Measurements from ENCODE around the gene TH.

TH gene

DNA sequence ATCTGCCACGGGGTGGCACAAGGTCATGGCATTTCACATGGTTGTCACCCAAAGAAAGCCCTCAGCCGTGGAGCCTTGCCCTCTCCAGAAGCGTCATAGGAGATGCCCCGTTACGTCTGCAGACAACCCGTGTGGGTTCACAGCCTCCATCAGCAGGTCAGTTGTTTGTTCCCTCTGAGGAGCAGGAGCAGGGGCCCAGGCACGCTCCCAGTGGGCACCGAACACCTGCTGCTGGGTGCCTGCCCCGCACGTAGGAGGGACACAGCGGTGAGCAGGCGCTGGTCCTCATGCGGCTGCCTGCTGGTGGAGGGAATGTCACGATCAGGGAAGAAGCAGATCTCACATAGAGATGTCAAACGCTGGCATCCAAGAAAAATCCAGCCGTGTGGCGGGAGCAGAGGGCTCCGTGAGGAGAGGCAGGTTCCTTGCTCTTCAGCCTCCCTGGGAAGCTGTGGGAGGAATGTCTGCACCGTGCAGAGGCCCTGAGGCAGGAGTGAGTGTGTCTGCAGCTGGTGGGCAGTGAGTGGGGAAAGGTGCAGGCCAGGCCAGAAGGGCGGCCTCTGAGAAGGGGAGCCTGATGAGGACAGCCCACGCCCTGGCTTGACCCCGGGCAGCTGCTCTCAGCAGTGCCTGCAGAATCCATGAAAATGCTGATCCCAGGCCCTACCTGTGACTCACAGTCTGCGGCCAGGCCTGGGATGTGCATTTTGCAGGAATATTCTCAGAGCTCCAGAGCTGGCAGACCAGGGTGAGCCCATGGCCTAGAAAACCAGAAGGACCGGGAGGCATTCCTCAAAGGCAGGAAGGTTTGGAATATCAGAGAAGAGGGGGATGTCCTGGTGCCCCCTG, 36.4 kb upstream of the TH start:
- no peak for DNase-seq

DNA sequence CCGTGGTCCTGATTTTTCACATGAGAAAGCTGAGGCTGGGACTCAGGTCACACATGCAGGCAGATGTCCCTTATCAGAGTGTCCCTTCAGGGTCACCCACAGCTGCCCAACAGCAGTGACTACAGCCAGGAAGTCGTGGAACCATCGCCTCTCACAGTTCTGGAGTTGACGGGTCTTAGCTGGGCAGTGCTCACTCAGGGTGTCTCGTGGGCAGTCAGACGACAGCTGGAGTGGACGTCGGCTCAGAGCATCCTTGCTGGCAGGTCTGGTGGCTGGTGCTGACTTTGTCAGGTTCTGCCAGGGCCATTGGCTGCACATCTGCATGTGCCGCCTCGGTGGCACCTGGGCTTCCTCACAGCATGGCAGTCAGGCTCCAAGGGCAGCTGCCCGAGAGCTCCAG, 35.6 kb upstream of the TH start:
- DNase-seq: no peak

DNA sequence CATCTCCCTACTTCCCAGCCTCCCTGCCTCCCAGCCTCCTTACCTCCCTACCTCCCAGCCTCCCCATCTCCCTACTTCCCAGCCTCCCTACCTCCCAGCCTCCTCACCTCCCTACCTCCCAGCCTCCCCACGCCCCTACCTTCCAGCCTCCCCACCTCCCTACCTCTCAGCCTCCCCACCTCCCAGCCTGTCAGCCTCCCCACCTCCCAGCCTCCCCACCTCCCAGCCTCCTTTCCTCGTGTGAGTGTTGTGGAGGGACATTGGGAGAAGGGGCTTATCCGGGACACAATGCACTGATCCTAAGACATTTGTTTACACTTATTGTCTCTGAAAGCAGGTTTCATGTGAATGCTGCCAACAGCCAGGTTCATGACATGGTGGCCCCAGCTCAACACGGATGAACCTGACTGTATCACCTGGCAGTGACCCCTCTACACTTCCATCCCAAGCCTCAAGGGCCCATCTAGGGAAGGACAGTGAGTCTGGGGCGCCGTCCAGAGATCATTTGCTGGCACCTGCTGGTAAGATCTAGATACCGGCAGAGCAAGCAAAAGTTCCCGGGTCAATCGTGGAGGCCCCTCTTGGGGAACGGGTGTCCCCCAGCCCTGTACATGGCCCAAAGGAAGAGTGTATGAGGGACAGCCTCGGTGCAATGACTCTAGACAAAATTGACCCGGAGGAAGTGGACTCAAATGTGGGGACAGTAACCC, 34.5 kb upstream of the TH start:
- DNase-seq: no peak

DNA sequence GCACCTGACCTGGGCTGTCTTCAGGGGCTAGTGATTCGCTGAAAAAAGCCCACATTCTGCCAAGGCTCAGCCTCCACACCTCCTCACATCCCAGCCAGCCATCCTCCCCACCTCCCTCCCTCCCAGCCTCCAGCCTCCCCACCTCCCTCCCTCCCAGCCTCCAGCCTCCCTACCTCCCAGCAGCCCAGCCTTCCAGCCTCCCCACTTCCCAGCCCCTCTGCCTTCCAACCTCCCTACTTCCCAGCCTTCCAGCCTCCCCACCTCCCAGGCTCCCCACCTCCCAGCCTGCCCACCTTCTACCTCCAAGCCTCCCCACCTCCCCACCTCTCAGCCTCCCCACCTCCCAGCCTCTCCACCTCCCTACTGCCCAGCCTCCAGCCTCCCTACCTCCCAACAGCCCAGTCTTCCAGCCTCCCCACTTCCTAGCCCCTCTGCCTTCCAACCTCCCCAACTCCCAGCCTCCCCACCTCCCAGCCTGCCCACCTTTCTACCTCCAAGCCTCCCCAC, 33.7 kb upstream of the TH start:
- no peak for DNase-seq

DNA sequence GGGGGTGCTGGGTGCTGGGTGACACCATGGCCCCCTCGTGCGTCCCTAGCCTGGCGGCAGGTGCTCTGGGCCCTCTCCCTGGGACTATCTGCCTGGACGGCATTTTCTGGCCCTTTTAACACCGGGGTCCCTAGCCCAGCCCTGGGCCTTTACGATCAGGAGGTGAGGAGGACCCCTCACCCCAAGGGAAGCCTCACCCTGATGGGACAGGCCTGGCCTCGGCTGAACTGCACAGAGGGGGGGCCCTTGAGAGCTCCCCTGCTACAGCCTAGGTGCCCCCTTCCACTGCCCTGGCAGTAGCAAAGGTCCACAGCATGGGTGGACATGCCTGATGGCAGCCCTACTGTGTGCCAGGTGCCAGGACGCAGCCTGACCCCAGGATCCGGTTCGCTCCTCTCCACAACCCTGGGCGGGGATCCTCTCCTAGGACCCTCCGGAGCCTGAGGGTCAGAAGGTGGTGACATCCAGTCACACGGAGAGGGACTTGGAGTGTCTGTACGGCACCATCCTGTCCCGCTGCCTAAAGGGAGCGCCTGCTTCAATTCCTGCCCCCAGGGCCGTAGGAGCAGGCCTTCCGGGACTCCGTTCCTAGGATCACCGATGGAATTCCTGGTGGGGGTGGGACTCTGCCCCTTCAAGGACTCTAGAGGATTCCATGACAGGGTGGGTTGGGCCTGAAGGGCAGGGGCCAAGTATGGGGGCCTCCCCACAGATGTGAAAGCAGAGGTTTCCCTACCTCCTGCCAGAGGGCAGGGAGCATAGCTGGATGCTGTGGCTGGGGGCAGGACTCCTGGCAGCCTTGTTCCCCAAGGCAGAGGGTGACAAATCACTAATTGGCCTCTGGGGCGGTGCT, 33.0 kb upstream of the TH start:
- no peak for DNase-seq

DNA sequence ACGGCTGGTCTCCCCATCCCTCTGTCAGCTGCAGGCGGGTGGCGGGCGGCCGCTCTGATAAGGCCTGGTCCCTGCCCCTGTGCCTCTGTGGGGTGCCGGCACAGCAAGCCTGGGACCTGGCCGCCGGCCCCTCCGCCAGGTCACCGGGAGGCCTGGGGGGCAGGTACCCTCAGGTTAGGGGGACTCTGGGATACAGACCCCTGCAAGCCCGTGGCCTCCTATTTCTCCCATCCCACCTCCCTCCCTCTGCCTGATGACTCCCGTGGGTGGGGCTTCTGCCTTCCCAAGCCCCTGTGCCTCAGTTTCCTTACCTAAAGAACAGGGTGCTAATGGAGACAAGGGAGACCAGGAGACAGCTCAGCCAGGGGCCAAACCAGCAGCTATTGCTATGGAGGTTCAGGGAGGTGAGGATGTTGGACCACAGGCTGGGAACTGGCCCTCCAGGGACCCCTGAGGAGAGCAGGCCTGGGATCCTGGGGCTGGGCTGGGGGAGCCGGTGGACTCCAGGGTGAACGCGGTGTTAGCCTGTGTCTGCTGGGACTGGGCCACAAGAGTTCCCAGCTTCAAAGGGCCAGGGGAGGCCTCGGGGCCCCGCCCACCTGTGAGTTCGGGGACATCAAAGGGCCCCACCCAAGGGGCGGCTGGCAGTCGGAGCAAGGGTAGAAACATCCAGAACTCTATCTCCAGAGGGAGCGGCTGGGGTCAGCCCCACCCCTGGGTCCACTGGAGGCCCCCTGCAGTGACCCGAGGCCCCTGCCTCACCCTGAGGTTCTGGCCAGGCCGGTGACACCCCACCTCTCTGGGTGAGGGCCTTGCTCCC, 32.0 kb upstream of the TH start:
- no peak for DNase-seq

DNA sequence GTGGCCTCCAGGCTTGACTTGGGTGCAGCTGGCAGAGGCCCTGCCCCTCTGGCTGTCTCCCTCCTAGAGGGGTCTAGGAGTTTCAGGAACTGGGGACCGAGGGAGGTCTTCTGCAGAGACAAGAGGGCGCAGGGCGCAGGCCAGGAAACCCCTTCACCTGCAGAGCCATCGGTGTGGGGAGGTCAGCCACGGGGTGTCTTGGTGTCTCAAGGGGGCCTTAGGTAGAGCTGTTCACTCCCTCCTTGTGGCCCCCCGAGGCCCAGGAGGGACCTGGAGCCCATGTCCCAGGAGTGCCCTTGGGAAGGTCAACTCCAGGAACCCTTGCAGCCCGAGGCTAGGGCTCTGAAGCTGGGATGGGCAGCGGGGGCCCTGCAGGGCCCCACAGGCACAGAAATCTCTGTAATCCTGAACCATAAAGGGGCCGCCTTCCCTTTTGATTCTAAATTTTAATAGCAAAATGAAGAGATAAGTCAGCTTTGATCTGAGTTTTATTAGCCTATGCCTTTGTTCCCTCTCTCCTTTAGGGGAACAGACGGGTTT, 31.4 kb upstream of the TH start:
- no peak for DNase-seq

DNA sequence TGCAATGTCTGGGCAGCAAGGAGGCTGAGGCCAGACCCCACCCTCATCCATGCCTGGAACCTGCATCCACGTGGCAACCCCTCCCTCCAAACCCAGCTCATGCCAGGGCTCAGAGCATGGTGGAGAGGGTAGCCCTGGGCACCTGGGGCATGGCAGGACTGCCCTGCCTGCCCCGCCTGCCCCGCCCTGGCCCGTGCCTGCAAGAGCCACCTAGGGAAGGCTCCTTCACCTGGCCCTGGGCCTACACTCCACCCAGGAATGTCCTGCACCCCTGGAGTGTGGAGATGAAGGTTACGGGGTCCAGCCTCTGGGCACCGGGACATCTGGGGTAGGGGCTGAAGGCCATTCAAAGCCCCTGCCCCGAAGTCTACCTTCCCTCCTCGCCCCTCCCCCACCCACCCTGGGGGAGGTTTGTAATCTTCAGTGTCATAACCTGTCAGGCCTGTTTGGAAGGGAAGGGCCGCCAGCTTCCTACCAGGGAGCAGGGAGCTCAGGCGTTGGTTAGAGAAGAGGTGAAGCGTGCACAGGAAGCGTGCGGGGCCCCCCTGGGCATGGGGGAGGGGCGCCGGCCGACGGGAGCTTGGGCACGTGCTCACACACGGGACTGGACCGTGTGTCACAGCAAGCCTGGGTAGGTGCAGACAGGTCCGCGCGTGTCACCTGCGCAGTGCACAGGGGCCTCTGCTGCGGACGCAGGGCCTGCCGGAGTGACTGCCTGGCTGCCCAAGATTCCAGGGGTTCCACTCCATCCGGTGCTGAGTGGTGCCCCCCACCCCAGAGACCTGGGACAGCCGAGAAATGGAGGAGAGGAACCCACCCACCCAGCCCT, 30.7 kb upstream of the TH start:
- no peak for DNase-seq

DNA sequence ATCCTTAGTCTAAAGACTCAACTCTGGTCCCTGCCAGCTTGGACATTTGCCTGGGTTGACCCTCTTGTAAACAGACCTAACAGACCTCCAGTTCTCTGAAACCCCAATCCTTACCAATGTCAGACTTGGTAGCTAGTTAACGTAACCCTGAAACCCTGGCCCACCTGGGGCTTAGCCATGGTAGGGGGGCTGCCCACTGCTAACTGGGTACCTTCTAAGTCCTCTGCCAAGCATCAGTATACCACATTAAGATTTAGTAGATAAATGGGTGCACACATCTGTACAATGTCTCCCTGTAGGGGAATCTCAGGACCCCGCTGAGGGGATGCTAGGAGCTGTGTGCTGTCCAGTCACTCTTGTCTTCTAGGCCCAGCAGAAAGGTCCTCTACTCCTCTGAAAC, 29.9 kb upstream of the TH start:
- DNase-seq: no peak

DNA sequence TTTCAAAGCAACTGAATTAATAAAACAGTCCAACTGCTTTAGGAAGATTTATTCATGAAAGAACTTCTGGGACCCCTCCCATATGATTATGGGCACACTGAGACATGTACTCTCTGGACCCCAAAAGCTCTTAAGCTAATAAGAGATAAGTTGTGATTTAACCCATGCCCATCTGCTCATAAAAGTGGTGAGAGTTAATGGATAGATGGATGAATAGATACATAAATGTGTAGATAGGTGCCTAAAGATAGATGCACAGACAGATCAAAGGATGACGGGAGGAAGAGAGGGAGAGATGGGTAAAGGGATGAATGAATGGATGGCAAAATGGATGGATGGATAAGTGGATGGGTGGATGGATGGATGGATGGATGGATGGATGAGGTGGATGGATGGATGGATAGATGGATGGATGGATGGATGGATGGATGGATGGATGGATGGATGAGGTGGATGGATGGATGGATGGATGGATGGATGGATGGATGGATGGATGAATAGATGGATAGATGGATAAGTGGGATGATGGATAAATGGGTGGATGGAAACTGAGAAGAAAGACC, 29.4 kb upstream of the TH start:
- no peak for DNase-seq

DNA sequence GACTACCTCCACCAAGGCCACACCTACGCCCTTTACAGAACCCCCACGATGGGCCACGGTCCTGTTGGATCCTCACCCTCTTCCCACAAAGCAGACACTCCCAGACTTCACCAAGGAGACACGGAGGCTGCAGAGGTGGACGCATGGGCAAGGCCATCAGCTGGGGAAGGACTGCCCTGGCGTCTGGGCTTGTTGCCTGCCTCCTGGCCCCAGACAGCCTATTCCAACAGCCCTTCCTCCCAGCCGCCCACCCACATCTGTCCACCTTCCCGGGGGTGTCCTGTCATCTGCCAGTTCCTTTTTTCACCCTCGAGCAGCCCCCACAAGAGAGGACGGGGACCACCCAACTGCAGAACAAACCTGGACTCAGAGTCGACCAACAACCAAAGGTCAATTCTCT, 28.9 kb upstream of the TH start:
- DNase-seq: no peak

DNA sequence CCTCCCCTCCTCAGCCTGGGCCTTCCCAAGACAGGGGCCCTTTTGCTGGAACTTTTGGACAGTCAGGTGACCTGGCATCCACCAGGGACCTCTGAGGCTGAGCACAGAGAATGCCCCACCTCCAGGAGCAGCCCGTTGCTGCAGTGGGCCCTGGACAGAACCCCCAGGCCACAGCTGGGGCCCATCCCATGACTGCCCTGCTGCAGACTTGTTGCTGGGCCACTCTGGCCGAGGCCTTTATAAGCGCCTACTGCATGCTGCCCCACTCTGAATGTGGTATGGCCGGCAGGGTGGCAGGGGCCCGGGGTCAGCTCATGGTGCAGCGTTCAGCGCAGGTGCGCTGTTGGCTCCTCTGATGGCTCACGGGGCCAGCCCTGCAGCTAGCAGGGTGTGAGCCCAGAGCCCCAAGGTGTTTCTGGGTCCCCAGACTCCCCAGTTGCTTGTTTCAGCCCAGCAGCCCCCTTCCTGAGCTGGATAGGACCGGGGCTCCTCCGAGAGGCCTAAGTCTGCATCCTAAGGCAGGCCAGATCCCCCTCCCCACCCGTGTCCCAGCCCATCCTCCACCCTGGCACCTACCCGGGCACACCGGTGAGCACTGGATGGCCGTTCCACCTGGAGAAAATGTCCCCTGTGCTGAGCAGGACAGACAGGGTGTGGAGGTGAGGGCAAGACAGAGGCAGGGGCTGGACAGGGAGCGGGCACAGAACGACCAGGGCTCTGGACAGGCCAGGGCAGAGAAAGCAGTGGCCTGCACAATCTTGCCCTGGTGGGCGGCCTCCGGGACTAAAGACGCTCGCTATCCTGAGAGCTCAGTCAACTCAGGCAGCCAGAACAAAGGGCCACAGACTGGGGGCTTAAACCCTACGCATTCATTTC, 28.1 kb upstream of the TH start:
- DNase-seq: no peak

DNA sequence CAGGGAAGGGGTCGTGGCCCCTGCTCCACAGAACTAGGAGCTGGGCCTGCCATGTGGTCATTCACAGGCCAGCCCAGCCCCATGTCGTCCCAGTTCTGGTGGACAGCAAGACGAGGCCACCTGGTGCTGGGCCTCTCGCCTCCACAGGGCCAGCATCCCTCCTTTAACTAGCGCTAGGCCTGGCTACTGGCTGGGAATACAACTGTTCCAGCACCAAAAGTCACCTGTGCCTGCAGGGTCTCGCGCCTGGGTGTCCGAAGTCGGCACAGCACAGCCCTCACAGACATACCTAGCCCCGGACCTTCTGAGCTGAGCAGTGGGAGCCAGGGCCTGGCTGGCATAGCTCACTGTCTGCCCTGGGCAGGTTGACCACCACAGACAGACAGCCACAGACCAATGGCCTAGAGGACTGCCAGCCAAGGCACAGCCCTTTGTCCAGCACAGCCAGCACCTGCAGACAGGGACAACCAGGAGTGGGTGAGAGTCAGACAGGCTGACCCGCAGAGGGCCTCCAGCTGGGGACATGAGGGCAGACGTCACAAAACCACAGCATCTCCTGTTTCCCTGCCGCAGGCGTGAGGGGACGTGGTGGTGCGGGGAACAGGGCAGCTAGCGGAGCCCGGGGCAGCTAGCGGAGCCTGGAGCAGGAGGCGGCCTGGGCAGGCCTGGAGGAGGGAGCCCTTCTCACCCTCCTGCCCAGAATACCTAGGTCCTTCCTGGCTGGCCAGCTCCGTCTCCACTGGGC, 27.2 kb upstream of the TH start:
- DNase-seq: no peak

DNA sequence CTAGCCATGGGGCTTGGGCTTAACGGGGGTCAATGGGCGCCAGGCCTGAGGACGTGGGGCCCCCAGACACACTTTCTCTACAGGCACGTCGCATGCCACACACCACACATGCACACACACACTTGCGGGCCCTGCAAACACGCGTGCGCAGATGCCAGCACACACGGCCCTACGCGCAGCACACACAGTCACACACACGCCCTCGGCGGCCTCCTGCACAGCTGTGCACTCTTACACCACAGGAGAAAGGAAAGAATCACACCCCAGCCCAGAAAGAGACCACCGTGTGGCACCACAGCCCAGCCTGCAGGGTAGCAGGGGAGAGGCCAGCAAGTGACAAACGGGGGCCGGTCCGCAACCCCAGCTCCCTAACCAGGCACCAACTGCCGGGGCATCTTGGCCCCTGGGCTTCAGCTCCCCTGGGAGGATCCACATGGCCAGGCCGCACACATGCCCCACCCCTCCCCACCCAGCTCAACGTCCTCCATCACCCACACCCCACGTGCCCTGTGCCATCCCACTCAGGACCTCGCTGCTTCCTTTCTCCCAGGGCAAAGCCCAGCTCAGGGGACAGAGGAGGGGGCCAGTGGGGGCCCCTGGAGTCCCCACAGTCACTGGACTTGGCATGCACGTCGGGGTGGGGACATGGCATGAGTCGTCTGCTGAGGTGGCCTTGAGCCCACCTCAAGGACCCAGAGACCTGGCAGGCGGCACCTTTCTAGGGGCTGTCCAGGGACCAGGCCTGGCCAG, 26.3 kb upstream of the TH start:
- DNase-seq: no peak

DNA sequence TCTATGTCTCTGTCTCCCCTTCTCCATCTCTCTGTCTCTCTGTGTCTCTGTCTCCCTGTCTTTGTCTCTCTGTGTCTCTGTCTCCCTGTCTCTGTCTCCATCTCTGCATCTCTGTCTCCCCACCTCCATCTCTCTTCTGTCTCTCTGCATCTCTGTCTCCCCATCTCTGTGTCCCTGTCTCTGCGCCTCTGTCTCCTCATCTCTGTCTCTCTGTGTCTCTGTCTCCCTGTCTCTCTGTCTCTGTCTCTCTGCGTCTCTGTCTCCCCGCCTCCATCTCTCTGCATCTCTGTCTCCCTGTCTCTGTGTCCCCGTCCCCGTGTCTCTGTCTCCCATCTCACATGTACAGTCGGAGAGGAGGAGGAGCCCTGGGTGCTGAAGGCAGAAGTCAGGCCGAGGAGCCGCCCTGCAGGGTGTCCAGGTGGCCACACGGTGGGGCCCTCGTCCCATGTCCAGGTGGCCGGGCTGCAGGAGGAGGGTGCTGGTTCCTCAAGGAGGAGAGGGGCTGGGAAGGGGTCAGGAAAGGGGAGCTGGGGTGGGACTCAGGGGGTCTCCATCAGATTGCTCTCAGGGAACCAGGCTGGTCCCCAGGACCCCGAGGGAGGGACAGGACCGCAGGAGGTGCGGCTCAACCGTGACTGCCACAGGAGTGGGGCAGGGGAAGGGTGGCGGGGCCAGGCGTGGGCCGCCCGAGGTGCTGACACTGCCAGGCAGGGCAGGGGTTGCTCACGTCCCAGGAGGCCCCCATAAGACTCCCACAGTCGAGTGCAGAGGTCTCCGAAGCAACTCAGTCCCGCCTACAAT, 25.6 kb upstream of the TH start:
- DNase-seq: peak; percentile 76

DNA sequence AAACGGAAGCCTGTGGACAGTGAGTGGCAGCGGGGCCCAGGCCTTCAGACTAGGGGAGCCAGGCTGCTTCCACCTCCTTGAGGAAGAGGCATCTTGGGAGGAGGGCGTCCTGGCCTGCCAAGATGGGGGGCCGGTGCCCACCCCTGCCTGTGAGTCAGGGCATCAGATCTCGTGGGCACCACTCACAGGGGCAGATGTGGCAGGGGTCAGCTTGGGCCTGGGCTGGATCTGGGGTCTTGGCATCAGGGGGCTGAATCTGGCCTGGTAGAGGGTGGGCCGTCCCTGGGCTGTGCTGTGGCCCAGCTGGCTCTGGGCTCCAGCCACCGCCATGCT, 24.1 kb upstream of the TH start:
- DNase-seq: no peak

Data from CD4-positive, alpha-beta T cell treated with Interferon gamma for 1 hour (primary cell).